Mucosa of stomach (tissue), 1 donor: Measurements from ENCODE around the gene MRPL28.
A peak's percentile ranks its signal among the peaks of the same experiment; 100 is the strongest.
"Not testable (repeated sequence)": the region's sequence is repeated elsewhere in the genome, so short reads cannot be mapped to it uniquely, and the experiment has no call there.

Source experiments
- H3K27me3 ChIP-seq: one replicate; pipeline ENCODE4 v1.7.0; 2013; ENCODE audit warnings: mild to moderate bottlenecking, low read length; ENCODE audit not compliant: control insufficient read depth, insufficient read depth
- H3K36me3 ChIP-seq: one replicate; pipeline ENCODE4 v1.7.0; 2013; ENCODE audit warnings: low read length; ENCODE audit not compliant: control insufficient read depth, insufficient read depth
- H3K4me1 ChIP-seq: one replicate; pipeline ENCODE4 v1.7.0; 2013; ENCODE audit warnings: mild to moderate bottlenecking, low read length; ENCODE audit not compliant: control insufficient read depth, insufficient read depth
- H3K4me3 ChIP-seq: one replicate; pipeline ENCODE4 v1.7.0; 2013; ENCODE audit warnings: low read length
- H3K9ac ChIP-seq: one replicate; pipeline ENCODE4 v1.7.0; 2013; ENCODE audit warnings: mild to moderate bottlenecking, low read length, moderate library complexity
- H3K9me3 ChIP-seq: one replicate; pipeline ENCODE4 v1.7.0; 2013; ENCODE audit warnings: mild to moderate bottlenecking, low read length, moderate library complexity; ENCODE audit not compliant: control insufficient read depth
- donor health status: Pancreatic carcinoma.

Gene MRPL28

DNA sequence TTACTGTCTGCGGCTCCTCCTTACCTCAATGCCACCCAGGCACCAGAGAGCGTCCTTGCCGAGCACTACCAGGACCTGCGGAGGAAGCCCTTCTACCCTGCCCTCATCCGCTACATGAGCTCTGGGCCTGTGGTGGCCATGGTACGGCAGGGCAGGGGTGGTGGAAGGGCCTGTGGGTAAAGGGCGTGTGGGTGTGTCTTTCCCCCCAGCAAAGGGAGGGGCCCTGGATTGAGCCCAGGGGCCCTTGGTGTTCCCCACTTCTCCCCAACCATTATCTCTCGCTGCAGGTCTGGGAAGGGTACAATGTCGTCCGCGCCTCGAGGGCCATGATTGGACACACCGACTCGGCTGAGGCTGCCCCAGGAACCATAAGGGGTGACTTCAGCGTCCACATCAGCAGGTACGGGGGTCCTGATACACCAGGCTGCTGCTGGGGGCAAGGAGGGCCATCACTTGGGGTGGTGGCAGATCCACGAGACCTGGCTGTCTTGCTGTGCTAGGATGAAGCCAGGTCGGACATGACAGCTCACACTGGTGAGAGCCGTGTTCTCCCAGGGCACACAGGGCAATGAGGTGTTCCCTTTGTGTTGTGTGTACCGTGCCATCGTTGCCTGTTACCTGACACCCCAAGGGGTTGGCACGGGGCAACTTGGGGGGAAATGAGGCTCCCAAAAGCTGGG is 29.1 kb upstream of the MRPL28 start:
- Histone ChIP-seq H3K27me3 (no peaks in the 10 kb centered on the region), H3K36me3 (no peaks in the 10 kb centered on the region), H3K4me1 (peaks cover 15% of the 10 kb centered on the region), H3K4me3 (no peak overlapping the region), H3K9me3 (no peaks in the 10 kb centered on the region), H3K9ac (no peak overlapping the region)

DNA sequence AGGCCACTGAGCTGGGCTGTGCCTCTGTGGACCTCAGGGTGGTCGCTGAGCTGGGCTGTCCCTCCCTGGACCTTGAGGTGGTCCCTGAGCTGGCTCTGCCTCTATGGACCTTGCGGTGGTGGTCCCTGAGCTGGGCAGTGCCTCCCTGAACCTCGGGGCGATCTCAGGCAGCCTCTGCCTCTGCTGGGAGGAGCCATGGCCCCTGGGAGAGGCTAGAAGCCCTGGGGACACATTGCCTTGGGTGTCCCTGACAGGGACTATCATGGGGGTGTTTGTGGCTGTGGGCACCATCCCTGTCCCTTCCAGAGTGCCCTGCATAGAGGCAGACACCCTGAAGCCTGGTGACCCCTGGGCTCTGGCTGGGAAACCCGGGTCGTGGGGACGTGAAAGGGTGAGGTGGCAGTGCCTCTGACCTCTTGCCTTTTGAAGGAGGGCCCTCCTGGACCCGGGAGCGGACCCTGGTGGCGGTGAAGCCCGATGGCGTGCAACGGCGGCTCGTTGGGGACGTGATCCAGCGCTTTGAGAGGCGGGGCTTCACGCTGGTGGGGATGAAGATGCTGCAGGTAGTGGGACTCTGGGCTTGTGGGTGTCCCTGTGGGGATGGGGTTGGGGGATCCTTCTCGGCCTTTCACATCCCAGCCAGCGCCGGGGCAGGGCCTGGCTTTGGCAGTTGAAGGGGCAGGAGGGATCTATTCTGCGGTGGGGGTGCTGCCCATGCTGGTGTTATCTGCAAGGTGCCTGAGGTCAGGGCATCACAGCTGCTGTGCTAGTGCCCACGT is 28.4 kb upstream of the MRPL28 start:
- no peak overlapping the region for H3K4me3 ChIP-seq

DNA sequence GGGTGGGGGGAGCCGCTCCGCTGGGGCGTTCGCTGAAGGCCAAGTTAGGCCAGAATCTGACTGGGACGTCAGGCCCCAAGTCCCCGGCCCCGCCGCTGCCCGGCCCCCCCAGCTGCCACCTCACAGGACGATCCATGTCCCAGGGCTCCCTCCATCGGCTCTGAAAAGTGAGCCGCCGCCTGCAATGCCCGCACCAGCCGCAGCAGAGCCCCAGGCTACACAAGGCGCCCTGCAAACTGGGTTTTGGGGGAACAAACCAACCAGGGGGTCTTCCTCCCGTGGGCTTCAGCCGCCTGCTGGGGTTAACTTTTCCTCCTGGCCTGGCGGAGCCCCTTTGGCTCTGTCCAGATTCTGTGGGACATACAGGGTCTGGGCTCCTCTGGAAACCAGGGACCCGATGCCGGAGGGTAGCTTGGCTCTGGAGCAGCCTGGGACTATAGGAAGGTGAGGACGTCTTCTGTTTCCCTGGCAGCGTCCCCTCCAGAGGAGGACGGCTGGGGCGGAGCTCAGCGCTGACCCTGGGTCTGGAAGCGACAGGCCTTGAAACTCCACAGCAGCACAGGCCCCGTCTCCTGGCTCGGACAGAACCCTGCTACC is 27.5 kb upstream of the MRPL28 start:
- H3K36me3 ChIP-seq: no peaks in the 10 kb centered on the region
- no peaks in the 10 kb centered on the region for H3K9me3 ChIP-seq
- peak overlapping the region; percentile 28 for H3K9ac ChIP-seq
- peaks cover 15% of the 10 kb centered on the region for H3K4me1 ChIP-seq
- no peaks in the 10 kb centered on the region for H3K27me3 ChIP-seq
- no peak overlapping the region for H3K4me3 ChIP-seq

More for the DNA sequence above, 28.4 kb upstream of the MRPL28 start:
- Histone ChIP-seq H3K4me1 (peaks cover 15% of the 10 kb centered on the region), H3K27me3 (no peaks in the 10 kb centered on the region), H3K36me3 (no peaks in the 10 kb centered on the region), H3K9ac (peak overlapping the region; percentile 28), H3K9me3 (no peaks in the 10 kb centered on the region)

DNA sequence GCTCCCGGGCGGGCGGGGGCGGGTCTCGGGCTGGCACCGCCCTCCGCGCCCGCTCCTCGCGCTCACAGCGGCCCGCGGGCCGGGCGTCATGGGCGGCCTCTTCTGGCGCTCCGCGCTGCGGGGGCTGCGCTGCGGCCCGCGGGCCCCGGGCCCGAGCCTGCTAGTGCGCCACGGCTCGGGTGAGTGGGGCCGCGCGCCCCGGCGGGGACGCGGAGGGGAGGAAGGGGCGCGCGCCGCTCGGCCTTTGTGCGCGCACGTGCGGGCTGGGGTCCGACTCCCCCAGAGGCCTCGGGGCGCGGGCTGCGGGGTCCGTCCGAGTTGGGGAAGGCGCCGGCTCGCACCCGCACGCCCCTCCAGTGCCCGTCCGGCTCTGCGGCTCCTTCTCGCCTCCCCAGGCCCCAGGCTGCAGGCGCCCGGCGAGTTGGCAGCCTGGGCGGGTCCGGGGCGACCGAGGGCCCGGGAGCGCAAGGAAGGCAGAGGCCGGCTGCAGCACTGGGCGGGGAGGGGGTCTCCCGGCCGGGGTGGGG is 26.9 kb upstream of the MRPL28 start, which contains the start of gene NME4:
Gene NME4 (plus strand): TSS at position 65 of the 527 bp plus-strand sequence. CDS start 24 bp downstream, at position 89.
- Histone ChIP-seq H3K27me3 (no peaks in the 10 kb centered on the region), H3K4me3 (no peak within 1 kb of the TSS), H3K9me3 (no peaks in the 10 kb centered on the region), H3K36me3 (no peaks in the 10 kb centered on the region), H3K4me1 (peaks cover 10% of the 10 kb centered on the region), H3K9ac (peak within 1 kb of the TSS; percentile 28)

DNA sequence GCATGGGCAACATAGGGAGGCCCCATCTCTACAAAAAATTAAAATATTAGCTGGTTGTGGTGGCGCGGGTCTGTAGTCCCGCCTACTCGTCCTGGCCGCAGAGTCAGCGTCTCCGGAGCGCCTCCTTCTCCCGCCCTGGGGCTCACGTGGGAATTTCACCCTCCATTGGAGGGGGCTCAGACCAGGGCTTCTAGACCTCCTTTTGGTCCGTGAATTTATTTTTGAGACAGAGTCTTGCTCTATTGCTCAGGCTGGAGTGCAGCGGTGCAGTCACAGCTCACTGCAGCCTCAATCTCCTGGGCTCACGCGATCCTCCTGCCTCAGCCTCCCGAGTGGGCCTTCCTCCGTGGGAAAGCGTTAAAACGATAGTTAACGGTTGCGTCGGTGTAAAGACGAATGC is 26.3 kb upstream of the MRPL28 start:
- Histone ChIP-seq H3K9ac (no peak overlapping the region), H3K36me3 (no peaks in the 10 kb centered on the region), H3K9me3 (no peaks in the 10 kb centered on the region), H3K4me3 (no peak overlapping the region), H3K27me3 (no peaks in the 10 kb centered on the region), H3K4me1 (peaks cover 9% of the 10 kb centered on the region)

DNA sequence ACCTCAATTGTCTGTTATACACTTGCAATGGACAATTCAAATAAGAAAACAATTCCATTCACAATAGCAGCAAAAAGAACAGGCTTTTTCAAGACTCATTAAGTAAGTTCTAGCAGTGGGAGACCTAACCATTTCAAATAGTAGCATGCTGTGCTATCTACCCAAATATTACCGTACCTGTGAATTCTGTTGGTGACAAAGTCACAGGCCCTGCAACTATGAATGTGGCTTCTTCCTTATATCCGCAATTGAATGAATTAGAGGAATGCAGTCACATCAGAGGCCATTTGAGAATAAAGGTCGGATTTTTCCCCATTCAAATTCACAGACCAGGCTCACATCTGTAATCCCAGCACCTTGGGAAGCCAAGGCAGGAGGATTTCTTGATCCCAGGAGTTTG is 25.9 kb upstream of the MRPL28 start:
- Histone ChIP-seq H3K4me1 (peaks cover 9% of the 10 kb centered on the region), H3K9ac (no peak overlapping the region), H3K9me3 (no peaks in the 10 kb centered on the region), H3K4me3 (no peak overlapping the region), H3K36me3 (no peaks in the 10 kb centered on the region), H3K27me3 (no peaks in the 10 kb centered on the region)

DNA sequence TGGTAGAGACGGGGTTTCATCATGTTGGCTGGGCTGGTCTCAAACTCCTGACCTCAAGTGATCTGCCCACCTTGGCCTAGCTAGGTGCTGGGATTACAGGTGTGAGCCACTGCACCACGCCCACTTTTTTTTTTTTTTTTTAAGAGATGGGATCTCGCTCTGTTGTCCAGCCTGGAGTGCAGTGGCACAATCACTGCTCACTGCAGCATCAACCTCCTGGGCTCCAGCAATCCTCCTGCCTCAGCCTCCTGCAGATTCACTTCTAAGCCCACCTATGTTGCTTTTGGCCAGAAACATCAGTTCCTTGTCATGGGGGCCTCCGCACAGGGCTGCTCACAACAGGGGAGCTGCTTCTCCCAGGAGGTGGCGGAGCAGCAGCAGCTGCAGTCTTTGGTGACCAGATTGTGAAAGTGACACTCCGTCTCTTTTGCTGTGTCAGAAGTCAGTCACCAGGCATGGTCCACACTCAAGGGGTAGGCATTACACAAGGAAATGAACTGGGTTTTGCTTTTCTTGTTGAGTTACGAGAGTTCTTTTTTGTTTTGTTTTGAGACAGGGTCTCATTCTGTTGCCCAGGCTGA is 22.2 kb upstream of the MRPL28 start:
- H3K4me3 ChIP-seq: no peak overlapping the region
- H3K9ac ChIP-seq: no peak overlapping the region
- H3K36me3 ChIP-seq: no peaks in the 10 kb centered on the region
- H3K9me3 ChIP-seq: no peaks in the 10 kb centered on the region
- no peaks in the 10 kb centered on the region for H3K27me3 ChIP-seq
- peaks cover 8% of the 10 kb centered on the region for H3K4me1 ChIP-seq

DNA sequence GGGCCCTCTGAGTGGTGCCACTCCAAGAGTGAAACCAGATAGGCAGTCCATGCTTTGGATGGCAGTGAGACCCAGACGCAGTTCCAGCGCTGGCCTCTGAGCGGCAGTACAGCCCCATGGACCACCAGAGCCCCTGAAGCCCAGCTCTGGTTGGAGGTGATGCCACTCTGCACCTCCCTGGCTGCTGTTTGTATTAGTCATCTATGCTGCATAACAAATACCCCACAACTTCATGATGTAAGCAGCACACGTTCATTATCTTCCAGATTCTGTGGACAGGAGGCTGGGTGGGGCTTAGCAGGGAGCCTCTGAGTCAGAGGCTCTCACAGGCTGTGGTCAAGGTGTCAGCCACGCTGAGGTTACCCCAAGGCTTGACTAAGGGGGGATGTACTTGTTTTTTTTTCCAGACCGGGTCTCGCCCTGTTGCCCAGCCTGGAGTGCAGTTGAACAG is 21.6 kb upstream of the MRPL28 start:
- Histone ChIP-seq H3K9ac (no peak overlapping the region), H3K27me3 (no peaks in the 10 kb centered on the region), H3K4me1 (peaks cover 8% of the 10 kb centered on the region), H3K9me3 (no peaks in the 10 kb centered on the region), H3K4me3 (no peak overlapping the region), H3K36me3 (no peaks in the 10 kb centered on the region)

DNA sequence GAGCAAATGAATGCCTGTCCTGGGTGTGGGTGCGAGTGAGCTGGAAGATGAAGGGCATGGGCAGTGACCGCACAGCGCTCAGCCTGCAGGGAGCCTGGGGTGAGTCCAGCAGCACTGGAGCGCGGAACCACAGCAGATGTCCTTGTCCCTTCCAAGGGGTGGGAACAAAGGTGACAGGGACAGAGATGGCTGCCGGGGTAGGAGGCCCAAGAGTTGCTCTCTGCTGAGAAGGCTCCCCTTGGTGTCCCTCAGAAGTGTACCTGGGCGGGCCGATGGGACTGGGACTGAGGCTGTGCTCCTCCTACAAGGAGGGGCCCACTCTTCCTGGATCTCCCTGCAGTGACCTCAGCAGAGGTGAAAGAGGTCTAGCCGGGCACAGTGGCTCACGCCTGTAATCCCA is 19.0 kb upstream of the MRPL28 start:
- H3K9ac ChIP-seq: no peak overlapping the region
- no peaks in the 10 kb centered on the region for H3K36me3 ChIP-seq
- H3K4me3 ChIP-seq: no peak overlapping the region
- H3K27me3 ChIP-seq: no peaks in the 10 kb centered on the region
- peaks cover 8% of the 10 kb centered on the region for H3K4me1 ChIP-seq
- H3K9me3 ChIP-seq: no peaks in the 10 kb centered on the region

DNA sequence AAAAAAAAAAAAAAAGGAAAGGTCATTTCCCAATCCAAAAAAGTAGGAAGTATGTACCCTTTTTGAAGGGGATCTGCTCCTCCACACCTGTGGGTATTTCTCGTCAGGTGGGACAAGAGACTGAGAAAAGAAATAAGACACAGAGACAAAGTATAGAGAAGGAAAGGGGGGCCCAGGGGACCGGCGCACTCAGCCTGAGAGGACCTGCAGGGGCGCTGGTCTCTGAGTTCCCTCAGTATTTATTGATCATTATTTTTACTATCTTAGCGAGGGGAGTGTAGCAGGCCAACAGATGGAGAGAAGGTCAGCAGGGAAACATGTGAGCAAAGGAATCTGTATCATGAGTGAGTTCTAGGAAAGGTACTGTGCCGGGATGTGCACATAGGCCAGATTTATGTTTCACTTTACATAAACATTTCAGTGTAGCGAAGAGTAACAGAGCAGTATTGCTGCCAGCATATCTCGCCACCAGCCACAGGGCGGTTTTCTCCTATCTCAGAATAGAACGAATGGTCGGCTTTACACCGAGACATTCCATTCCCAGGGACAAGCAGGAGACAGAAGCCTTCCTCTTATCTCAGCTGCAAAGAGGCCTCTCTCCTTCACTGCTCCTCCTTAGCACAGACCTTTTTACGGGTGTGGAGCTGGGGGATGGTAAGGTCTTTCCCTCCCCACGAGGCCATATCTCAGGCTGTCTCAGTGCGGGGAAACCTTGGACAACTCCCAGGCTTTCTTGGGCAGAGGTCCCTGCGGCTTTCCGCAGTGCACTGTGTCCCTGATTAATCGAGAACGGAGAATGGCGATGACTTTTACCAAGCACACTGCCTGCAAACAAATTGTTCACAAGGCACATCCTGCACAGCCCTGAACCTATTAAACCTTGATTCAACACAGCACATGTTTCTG is 17.7 kb upstream of the MRPL28 start:
- not testable (repeated sequence) for H3K9me3 ChIP-seq, H3K36me3 ChIP-seq, H3K27me3 ChIP-seq, H3K4me3 ChIP-seq
- peaks cover 15% of the 10 kb centered on the region for H3K4me1 ChIP-seq
- H3K9ac ChIP-seq: peak overlapping the region; percentile 51

DNA sequence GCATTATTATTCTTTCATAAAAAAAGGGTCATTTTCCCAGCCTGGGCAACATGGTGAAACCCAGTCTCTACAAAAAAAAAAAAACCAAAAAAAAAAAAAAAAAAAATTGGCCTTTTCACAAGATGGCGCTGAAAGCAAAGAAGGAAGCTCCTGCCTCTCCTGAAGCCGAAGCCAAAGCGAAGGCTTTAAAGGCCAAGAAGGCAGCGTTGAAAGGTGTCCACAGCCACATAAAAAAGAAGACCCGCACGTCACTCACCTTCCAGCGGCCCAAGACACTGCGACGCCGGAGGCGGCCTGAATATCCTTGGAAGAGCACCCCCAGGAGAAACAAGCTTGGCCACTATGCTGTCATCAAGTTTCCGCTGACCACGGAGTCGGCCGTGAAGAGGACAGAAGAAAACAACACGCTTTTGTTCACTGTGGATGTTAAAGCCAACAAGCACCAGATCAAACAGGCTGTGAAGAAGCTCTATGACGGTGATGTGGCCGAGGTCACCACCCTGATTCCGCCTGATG is 16.4 kb upstream of the MRPL28 start:
- H3K9me3 ChIP-seq: no peaks in the 10 kb centered on the region
- no peak overlapping the region for H3K9ac ChIP-seq
- H3K4me1 ChIP-seq: peaks cover 15% of the 10 kb centered on the region
- no peaks in the 10 kb centered on the region for H3K36me3 ChIP-seq
- H3K4me3 ChIP-seq: no peak overlapping the region
- H3K27me3 ChIP-seq: no peaks in the 10 kb centered on the region
